Fibroblast of lung (primary cell): ENCODE data around the gene EPB41L5.

Source experiments
- EZH2 ChIP-seq: IDR thresholded peaks from 2 replicates; pipeline ENCODE4 v1.5.1; 2012; ENCODE audit warnings: low read length, control low read depth, mild to moderate bottlenecking; ENCODE audit errors: missing control alignments
- TF ChIP-seq, protein P1 (sequence below), 2 donors: IDR thresholded peaks in 1 of 2; conservative IDR thresholded peaks in 1 of 2; 1 replicate in 1 of 2; 2 replicates in 1 of 2; pipeline ENCODE4 v1.5.1; 2011 to 2012; ENCODE audit warnings: low read length in 2 of 2, control low read depth in 1 of 2, inconsistent platforms in 1 of 2, low read depth in 1 of 2, mild to moderate bottlenecking in 1 of 2

DNA sequence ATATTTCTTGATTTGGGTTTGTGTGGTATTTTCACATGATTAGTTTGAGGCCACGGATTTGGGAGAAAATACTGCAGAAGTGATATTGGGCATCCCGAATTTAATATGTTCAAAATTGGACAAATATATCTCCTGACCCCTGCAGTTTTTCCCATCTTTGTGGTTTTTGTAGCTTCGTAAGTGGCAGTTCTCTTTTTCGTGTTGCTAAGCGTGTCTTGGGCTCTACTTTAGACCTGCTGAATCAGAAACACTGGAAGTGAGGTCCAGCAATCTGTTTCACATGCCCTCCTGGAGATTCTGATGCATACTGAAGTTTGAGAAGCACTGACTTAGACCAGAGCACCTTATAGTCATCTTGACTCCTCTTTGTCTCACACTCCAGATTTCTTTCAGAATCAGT, 98.3 kb downstream of the EPB41L5 start:
- TF ChIP-seq, protein P1, sequence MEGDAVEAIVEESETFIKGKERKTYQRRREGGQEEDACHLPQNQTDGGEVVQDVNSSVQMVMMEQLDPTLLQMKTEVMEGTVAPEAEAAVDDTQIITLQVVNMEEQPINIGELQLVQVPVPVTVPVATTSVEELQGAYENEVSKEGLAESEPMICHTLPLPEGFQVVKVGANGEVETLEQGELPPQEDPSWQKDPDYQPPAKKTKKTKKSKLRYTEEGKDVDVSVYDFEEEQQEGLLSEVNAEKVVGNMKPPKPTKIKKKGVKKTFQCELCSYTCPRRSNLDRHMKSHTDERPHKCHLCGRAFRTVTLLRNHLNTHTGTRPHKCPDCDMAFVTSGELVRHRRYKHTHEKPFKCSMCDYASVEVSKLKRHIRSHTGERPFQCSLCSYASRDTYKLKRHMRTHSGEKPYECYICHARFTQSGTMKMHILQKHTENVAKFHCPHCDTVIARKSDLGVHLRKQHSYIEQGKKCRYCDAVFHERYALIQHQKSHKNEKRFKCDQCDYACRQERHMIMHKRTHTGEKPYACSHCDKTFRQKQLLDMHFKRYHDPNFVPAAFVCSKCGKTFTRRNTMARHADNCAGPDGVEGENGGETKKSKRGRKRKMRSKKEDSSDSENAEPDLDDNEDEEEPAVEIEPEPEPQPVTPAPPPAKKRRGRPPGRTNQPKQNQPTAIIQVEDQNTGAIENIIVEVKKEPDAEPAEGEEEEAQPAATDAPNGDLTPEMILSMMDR (conservative IDR thresholded peaks at IDR 0.05 in 1 of 2, IDR thresholded peaks at IDR 0.05 in 1 of 2; ENCODE audit: low read depth in 1 of 2, low read length in 2 of 2): no peak
- TF ChIP-seq EZH2: no peak
